ENCODE results near the gene PRR14. TPM values are rescaled to one million over a fixed set of nuclear protein-coding genes. Genes with fewer than 3 reads are reported as not detected.

The PRR14 gene
- total RNA-seq, 4 donors from 2014 or later = 1.0 to 82.4 (median 10.0) TPM

DNA sequence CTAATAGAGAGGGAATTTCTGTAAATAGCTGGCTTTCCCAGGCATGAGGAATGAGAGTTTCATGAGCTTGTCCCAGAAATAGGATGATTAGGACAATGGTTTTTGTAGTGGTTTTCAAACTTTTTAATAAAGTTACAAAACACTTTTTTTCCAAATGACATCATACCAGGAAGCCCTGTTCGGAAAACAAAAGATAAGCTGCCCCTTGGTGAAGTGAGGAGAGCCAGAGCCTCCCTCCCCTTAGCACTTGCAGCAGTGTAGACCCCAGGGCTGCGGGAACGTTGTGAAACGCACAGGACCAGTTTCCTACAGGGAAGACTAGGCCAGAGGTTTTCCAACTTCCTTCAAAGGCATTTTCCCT lies 15.1 kb downstream of the PRR14 start:
- H3K27me3 ChIP-seq = no peaks in the 10 kb centered on the region
- no peak overlapping the region for H3K27ac ChIP-seq
- TF ChIP-seq POLR2A (IDR thresholded peaks at IDR 0.05) = no peak
- TF ChIP-seq, protein P1, sequence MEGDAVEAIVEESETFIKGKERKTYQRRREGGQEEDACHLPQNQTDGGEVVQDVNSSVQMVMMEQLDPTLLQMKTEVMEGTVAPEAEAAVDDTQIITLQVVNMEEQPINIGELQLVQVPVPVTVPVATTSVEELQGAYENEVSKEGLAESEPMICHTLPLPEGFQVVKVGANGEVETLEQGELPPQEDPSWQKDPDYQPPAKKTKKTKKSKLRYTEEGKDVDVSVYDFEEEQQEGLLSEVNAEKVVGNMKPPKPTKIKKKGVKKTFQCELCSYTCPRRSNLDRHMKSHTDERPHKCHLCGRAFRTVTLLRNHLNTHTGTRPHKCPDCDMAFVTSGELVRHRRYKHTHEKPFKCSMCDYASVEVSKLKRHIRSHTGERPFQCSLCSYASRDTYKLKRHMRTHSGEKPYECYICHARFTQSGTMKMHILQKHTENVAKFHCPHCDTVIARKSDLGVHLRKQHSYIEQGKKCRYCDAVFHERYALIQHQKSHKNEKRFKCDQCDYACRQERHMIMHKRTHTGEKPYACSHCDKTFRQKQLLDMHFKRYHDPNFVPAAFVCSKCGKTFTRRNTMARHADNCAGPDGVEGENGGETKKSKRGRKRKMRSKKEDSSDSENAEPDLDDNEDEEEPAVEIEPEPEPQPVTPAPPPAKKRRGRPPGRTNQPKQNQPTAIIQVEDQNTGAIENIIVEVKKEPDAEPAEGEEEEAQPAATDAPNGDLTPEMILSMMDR (IDR thresholded peaks at IDR 0.05) = no peak
- intact Hi-C loops (cut with DNase I; ENCODE audit: low total_unique reads) = no loop called here
- H3K9me3 ChIP-seq = no peaks in the 10 kb centered on the region
- no peak overlapping the region for H3K4me3 ChIP-seq
- DNase-seq = no peak
- H3K4me1 ChIP-seq = peaks cover 0 to 9% of the 10 kb centered on the region in 2 donors
- H3K36me3 ChIP-seq = no peaks in the 10 kb centered on the region

DNA sequence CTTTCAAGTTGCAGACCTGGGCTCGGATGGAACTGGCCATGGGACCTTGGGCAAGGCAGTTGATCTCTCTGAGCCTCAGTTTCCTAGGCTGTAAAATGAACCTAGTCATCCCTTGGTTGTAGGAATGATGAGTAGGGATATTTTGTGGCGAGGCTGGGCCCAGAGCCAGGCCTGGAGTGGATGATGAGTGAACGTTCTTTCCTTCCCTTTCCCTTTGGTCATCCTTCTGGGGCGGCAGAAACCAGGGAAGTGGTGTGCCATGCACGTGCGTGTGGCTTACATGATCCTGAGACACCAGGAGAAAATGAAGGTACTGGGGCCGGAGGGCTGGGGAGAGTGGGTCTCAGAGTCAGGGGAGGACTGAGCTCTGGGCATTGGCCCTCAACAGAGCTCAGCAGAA lies 15.9 kb downstream of the PRR14 start:
- TF ChIP-seq, protein P1 (IDR thresholded peaks at IDR 0.05) = no peak
- no peak for TF ChIP-seq POLR2A (IDR thresholded peaks at IDR 0.05)
- no peaks in the 10 kb centered on the region for H3K27me3 ChIP-seq
- H3K9me3 ChIP-seq = no peaks in the 10 kb centered on the region
- peaks cover 0 to 5% of the 10 kb centered on the region in 2 donors for H3K4me1 ChIP-seq
- no peak for DNase-seq
- no peak overlapping the region for H3K4me3 ChIP-seq
- H3K36me3 ChIP-seq = no peaks in the 10 kb centered on the region
- H3K27ac ChIP-seq = no peak overlapping the region
- intact Hi-C loops (cut with DNase I; ENCODE audit: low total_unique reads) = no loop called here

DNA sequence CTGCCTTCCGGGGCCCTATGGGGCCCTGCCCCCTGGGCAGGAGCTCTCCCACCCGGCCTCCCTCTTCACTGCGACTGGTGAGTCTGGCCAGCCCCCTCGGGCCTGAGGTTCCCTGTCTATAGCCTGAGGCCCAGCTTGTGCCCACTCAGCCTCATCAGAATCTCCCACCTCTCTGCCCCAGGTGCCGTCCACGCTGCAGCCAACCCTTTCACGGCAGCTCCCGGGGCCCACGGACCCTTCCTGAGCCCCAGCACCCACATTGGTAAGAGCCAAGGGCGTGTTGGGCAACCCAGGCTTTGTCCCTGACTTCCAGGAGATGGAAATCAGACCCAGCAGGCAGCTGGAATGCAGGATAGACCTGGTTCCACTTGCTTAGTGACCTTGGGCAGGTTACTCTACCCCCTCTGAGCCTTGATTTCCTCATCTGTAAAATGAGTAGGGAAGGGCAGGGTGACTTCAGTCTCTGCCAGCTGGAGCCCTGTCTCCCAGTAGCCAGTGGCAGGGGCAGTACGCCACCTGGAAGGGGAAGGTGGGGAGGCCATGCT lies 16.7 kb downstream of the PRR14 start:
- Histone ChIP-seq H3K27ac (no peak overlapping the region), H3K9me3 (no peaks in the 10 kb centered on the region), H3K36me3 (no peaks in the 10 kb centered on the region), H3K4me3 (no peak overlapping the region), H3K27me3 (no peaks in the 10 kb centered on the region), H3K4me1 (peaks cover 0 to 1% of the 10 kb centered on the region in 2 donors)
- intact Hi-C loops (cut with DNase I; ENCODE audit: low total_unique reads) = no loop called here
- DNase-seq = no peak
- TF ChIP-seq, protein P1 (IDR thresholded peaks at IDR 0.05) = no peak
- TF ChIP-seq POLR2A (IDR thresholded peaks at IDR 0.05) = no peak

DNA sequence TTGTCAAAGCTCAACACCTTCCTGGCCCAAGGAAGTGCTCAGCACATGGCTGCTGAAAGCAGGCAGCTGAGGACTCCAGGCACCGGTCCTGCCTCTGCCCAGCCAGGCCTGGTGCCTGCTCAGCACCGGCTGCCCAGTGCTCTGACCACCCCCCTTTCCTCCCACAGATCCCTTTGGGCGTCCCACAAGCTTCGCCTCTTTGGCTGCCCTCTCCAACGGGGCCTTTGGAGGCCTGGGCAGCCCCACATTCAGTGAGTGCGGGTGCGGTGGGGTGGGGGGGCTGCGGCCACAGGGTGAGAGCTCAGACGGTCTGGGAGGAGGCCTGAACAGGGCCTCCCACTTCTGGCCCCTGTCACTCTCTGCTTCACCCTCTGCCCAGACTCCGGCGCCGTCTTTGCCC lies 17.6 kb downstream of the PRR14 start:
- intact Hi-C loops (cut with DNase I; ENCODE audit: low total_unique reads) = no loop called here
- Histone ChIP-seq H3K36me3 (no peaks in the 10 kb centered on the region), H3K9me3 (no peaks in the 10 kb centered on the region), H3K4me1 (no peaks in the 10 kb centered on the region), H3K27me3 (no peaks in the 10 kb centered on the region), H3K4me3 (no peak overlapping the region), H3K27ac (no peak overlapping the region)
- TF ChIP-seq, protein P1 (IDR thresholded peaks at IDR 0.05) = no peak
- no peak for TF ChIP-seq POLR2A (IDR thresholded peaks at IDR 0.05)
- DNase-seq = no peak

DNA sequence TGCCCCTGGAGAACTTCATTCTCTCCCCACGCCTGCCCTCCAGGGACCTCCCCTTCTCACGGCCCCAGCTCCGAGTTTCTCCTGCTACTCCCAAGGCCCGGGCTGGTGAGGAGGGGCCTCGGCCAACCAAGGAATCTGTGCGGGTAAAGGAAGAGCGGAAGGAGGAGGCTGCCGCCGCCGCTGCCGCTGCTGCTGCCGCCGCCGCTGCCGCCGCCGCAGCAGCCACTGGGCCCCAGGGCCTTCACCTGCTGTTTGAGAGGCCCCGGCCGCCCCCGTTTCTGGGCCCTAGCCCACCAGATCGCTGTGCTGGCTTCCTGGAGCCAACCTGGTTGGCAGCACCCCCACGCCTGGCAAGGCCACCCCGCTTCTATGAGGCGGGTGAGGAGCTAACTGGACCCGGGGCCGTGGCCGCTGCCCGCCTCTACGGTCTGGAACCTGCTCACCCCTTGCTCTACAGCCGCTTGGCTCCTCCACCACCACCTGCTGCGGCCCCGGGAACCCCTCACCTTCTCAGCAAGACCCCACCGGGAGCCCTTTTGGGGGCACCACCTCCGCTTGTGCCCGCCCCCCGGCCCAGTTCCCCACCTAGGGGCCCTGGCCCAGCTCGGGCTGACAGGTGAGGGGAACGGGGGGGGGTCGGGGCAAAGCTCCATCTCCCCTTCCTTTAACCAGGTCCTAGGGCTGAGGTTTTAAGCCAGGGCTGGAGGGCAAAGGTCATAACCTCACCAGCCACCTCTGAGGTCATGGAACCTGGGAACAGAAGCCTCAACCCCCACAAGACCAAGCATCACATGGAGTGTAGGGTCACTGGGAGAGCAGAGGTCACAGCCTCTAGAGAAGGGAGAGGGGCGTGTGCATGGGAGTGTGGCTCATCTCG lies 18.5 kb downstream of the PRR14 start:
- Histone ChIP-seq H3K36me3 (no peaks in the 10 kb centered on the region), H3K27ac (no peak overlapping the region), H3K27me3 (no peaks in the 10 kb centered on the region), H3K4me3 (no peak overlapping the region), H3K4me1 (no peaks in the 10 kb centered on the region), H3K9me3 (no peaks in the 10 kb centered on the region)
- TF ChIP-seq, protein P1 (IDR thresholded peaks at IDR 0.05) = no peak
- TF ChIP-seq POLR2A (IDR thresholded peaks at IDR 0.05) = no peak
- no peak for DNase-seq
- intact Hi-C loops (cut with DNase I; ENCODE audit: low total_unique reads) = no loop called here

All from uterus (tissue), 4 donors.